DMS153 (cell line): ENCODE results near the gene C1orf159.

Experiments used
- DNase-seq: peaks from one replicate; lab custom pipeline; 2025; lab: John Stamatoyannopoulos, UW

C1orf159 gene

DNA sequence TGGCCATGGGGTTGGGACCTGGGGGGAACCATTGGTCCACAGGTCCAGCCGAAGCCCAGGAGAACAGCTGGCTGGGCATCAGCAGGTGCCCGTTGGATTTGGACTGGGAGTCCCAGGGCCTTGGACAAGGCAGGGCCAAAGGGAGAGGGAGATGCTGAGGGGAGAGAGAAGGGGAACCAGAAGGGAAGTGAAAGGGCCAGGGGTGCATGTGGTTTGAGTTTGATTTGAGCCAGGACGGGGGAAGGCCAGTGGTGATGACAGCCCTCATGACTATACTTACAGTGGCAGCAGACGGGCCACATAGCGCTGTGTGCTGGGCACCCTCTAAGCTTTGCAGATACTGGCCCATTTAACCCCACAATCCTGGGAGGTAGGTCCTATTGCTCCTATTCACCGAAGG lies 77.2 kb downstream of the C1orf159 start:
- DNase-seq: no peak

- no peak for DNase-seq
These were observed 78.2 kb downstream of the C1orf159 start for GRCh38 chr1:1037366-1038327.

DNA sequence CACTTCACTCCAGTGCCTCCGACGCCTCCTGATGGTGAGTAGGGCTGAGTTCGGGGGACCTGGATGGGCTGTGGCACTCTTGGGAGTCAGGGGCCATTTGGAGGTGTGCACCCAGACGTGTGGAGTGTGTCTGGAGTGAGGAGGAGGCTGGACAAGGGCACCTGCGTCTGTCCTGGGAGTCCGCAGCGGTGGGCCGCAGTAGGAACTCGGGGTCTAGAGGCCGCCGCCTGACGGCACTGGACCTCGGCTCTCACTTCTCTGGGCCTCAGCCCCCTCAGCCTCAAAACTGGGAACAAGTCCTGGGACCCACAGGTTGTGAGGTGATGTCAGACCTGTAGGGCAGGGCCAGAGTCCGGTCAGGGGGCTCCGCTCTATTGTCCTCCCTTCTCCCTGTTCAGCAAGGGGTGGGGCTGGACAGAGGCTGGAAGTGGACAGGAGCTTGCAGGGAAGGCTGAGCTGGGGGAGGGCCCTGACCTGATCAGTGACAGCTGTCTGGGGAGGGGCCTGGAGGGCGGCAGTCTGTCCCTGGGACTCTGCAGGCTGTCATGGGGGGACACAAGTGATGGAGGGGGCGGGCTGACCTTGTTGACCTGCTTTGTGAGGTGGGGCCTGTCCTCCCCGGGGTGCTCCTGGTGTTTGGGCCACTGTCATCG lies 80.5 kb downstream of the C1orf159 start:
- DNase-seq: no peak

DNA sequence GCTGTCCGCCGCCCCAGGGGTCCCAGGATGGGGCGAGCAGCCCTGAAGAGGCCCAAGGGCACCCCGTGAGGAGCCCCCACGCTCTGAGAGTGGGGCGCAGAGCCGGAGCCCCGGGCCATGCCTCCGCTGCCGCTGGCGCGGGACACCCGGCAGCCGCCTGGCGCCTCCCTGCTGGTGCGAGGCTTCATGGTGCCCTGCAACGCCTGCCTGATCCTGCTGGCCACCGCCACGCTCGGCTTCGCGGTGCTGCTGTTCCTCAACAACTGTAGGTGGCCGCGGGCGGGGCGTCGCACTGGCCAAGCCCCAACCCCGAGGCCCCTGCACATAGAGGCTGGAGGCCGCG lies 81.5 kb downstream of the C1orf159 start:
- no peak for DNase-seq

- no peak for DNase-seq
These were observed 82.0 kb downstream of the C1orf159 start for GRCh38 chr1:1033731-1034438.

- DNase-seq: peak; percentile 97
These were observed 82.8 kb downstream of the C1orf159 start for GRCh38 chr1:1033009-1033587.

GRCh38 chr1:1032424-1032823 lies 83.5 kb downstream of the C1orf159 start:
- peak; percentile 51 for DNase-seq
